T-helper 9 cell (primary cell): ENCODE results near the gene UPF2.

Source experiments
- DNase-seq: peaks from one replicate; pipeline ENCODE4 v3.0.0-alpha.2; 2020

The UPF2 gene

DNA sequence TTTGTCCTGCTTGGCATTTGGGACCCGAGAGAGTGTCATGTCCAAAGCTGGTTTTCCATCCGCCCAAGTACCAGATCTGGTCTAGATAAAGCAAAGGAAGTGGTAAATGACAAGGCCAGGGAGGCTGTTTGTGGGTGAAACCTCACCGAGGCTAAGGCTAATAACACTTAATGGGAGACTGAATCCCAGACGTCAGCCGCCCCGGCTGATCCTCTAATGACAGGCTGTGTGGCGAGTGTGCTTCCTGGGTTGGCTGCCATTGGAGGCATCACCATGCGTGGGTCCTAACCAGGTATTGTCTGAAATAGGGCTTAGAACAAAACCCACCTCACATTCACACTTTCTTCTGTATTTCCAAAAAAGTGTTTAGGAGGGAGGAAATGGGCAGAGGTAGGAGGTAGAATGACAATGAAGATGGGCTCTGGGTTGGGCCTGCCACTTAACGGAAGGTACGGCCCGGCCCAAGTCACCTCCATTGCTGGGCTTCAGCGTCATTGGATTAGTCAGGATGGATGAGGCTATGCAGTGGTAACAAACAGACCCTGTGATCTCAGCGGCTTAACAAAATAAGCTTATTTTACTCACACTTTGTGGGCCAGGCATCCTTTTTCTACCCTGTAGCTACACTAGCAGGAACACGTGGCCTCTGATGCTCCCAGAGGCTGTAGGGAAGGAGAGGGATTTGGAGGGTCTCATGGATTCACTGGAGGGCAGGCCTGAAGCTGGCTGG is 159.8 kb downstream of the UPF2 start:
- DNase-seq: no peak

- DNase-seq: no peak
Measured at GRCh38 chr10:11881477-11882417, 160.9 kb downstream of the UPF2 start.

DNA sequence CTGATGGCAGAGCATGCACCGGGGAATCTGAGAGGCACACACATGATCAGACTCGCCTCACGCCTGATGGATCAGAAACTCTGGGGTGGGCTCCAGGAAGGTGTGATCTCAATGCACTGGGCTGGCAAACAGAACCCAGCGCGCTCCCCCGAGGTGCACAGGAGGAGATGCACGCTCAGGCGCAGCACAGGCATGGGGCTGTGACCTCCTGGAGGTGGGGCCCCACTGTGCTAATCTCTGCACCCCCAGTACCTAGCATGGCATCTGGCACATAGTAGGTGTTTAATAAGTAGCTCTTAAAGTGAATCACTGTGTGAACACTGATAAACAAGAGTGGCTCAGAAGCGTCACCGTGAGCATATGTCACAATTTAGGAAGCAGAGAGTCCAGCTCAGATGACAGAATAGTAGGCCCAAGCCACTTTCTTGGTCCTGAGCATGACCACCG is 161.6 kb downstream of the UPF2 start:
- no peak for DNase-seq

GRCh38 chr10:11880151-11881029 is 162.2 kb downstream of the UPF2 start:
- DNase-seq: no peak

DNA sequence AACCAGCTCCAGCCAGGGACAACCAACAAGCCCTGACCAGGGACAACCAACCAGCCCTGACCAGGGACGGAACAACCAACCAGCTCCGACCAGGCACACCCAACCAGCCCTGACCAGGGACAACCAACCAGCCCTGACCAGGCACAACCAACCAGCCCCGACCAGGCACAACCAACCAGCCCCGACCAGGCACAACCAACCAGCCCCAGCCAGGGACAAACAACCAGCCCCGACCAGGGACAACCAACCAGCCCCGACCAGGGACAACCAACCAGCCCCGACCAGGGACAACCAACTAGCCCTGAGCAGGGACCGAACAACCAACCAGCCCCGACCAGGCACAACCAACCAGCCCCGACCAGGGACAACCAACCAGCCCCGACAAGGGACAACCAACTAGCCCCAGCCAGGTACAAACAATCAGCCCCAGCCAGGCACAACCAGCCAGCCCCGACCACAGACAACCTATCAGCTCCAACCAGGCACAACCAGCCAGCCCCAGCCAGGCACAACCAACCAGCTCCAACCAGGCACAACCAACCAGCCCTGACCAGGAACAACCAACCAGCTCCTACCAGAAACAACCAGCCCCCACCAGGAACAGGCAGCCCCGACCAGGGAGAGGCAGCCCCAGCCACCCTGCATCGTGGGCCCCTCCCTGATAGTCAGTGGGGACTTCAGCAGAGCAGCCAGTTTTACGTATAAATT is 163.1 kb downstream of the UPF2 start:
- DNase-seq: no peak

DNA sequence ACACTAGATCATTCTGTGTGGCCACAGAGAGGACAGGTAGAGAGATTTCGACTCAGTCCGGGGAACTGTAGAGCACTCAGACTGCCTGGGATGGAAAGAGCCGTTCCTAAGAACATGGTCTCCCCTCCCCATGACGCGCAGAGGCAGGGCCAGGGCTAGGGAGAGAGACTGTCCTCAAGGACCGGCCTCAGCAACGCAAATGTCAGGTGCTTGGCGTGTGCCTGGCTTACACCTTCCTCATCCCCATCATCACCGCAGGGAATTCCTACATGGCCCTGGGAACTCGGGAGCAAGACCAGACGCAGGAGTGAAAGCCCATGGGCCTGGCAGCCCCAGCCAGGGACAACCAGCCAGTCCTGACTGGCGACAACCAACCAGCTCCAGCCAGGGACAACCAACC is 163.8 kb downstream of the UPF2 start:
- DNase-seq: no peak

DNA sequence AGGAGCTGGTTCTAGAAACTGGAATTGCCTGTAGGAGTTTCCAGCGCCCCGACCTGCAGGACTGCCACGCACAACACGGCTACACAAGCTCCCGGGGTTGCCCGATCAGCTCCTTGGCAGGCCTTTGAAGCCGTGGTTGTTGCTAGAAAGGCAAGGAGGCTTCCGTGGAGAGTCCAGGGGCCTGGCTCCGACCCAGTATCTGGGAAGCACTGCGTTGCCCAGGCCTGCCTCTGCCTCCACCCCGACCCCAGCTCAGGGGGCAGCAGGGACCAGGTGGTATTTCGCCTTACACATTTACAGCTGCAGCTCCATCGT is 165.1 kb downstream of the UPF2 start:
- no peak for DNase-seq

- no peak for DNase-seq
Measured at GRCh38 chr10:11876805-11877590, 165.6 kb downstream of the UPF2 start.

DNA sequence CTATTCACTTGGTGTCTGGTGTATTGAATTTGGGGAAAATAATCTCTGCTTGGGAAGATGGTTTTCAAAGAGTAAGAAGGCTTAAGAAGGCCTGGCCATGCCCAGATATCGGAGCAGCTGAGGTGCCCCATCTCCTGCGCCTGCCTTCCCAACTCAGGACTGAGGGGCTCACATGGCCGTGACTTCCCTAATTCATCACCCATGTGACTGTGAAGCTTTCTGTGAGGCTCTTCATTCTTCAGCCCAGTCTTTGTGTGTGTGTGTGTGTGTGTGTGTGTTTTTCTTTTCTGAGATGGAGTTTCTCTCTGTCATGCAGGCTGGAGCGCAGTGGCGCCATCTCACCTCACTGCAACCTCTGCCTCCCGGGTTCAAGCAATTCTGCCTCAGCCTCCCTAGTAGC is 166.3 kb downstream of the UPF2 start:
- no peak for DNase-seq

GRCh38 chr10:11875494-11876281 is 166.9 kb downstream of the UPF2 start:
- no peak for DNase-seq

- no peak for DNase-seq
Measured at GRCh38 chr10:11874568-11875493, 167.8 kb downstream of the UPF2 start.

DNA sequence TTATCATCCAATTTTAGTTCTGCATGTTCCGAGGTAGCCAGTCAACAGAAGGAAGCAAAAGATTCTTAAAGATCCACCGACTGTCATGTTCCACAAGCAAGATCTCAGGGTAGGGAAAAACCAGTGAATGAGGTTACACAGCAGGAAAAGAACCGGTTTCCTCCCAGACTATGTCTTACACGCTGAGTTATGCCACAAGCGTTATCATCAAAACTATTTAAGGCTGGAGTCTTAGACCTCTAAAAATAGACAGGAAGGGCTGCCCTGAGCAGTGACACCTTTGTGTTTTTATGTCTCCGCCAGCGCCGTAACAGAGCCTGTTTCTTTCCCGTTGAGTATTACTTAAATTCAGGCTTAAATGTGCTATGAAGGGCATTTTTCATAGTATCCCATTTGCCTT is 171.1 kb downstream of the UPF2 start:
- DNase-seq: no peak

- DNase-seq: no peak
Measured at GRCh38 chr10:11870900-11871400, 171.7 kb downstream of the UPF2 start.

GRCh38 chr10:11870461-11870780 is 172.2 kb downstream of the UPF2 start:
- DNase-seq: no peak
